Testis (tissue), 2 donors: ENCODE results near the gene ADD1.

ENCODE experiments used
- POLR2A ChIP-seq: fragments of 450-650 bp; IDR thresholded peaks from one replicate; pipeline ENCODE4 v1.6.1; 2017; ENCODE audit warnings: antibody characterized with exemption, mild to moderate bottlenecking, moderate library complexity
- TF ChIP-seq, protein P1 (sequence below), 3 experiments: fragments of 450-650 bp in 2 of 3; fragments of 200-600 bp in 1 of 3; sonication (generic) in 1 of 3; IDR thresholded peaks; one replicate each; pipeline ENCODE4 v1.5.1; 2016 to 2019; ENCODE audit warnings: antibody characterized with exemption in 3 of 3, mild to moderate bottlenecking in 2 of 3, moderate library complexity in 1 of 3

DNA sequence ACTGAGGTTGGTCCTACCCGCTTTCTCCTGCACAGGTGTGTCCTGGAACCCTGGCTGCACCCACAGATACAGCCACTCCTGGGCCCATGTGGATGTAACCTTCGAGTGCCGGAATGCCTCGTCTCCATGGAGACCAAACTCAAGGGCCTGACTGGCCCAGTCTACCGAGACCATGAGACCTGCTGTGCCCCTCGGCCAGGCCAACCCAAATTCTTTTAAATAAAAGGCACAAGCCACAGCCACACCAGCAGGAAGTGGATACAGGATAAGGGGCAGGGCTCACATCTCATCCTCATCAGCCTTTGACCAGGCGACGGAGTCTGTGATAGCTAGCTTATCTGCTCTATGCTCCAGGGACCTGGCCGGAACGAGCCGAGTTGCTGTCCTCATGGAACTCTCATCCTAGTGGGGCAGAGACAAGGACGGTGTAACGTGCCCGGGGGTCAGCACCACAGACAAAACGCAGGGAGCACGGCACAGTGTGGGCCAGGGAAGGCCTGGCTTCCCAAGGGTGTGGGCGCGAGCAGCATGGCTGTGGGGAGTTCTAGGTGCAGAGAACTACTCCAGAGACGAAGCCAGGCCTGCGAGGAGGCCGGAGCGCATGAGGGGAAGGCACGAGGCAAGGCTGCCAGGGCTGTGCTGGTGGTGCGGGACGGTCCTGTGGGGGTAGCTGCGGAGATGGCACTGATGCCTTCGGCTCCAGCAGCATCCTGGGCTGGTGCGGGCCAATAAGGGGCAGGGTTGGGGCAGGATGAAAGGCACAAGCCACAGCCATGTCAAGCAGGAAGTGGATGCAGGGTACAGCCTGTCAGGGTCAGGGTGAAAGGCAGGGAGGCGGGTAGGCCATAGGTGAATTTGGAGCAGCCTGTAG is 96.9 kb downstream of the ADD1 start:
- TF ChIP-seq, protein P1, sequence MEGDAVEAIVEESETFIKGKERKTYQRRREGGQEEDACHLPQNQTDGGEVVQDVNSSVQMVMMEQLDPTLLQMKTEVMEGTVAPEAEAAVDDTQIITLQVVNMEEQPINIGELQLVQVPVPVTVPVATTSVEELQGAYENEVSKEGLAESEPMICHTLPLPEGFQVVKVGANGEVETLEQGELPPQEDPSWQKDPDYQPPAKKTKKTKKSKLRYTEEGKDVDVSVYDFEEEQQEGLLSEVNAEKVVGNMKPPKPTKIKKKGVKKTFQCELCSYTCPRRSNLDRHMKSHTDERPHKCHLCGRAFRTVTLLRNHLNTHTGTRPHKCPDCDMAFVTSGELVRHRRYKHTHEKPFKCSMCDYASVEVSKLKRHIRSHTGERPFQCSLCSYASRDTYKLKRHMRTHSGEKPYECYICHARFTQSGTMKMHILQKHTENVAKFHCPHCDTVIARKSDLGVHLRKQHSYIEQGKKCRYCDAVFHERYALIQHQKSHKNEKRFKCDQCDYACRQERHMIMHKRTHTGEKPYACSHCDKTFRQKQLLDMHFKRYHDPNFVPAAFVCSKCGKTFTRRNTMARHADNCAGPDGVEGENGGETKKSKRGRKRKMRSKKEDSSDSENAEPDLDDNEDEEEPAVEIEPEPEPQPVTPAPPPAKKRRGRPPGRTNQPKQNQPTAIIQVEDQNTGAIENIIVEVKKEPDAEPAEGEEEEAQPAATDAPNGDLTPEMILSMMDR (IDR thresholded peaks at IDR 0.05), result no peak
- no peak for TF ChIP-seq POLR2A
